ENCODE results near the gene SMG6. TPM values are rescaled to one million over a fixed set of nuclear protein-coding genes. Genes with fewer than 3 reads are reported as not detected.

The SMG6 gene
- polyA plus RNA-seq, 1 experiment = 27.3 TPM

DNA sequence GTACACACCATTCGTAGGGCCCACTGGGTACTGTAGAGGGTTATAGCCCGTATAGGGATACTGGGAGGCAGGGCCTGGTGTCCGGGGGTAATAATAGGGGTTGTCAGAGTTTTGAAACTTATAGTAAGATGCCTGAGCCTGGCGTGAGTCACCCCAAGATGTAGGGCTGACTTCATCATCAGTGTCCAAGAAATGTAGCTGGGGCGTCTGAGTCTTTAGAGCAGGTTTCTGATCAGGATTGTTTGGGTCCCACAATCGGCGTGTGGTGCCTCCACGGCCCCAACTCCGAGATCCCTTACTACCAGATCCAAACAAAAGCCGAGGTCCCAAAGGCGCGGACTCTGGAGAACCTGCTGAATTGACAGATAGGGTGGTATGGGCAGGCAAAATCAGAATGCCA is 4.4 kb downstream of the SMG6 start:
- H3K27me3 ChIP-seq (ENCODE audit: control insufficient read depth, insufficient read depth, low read length) = no peaks in the 10 kb centered on the region
- TF ChIP-seq, protein P1, sequence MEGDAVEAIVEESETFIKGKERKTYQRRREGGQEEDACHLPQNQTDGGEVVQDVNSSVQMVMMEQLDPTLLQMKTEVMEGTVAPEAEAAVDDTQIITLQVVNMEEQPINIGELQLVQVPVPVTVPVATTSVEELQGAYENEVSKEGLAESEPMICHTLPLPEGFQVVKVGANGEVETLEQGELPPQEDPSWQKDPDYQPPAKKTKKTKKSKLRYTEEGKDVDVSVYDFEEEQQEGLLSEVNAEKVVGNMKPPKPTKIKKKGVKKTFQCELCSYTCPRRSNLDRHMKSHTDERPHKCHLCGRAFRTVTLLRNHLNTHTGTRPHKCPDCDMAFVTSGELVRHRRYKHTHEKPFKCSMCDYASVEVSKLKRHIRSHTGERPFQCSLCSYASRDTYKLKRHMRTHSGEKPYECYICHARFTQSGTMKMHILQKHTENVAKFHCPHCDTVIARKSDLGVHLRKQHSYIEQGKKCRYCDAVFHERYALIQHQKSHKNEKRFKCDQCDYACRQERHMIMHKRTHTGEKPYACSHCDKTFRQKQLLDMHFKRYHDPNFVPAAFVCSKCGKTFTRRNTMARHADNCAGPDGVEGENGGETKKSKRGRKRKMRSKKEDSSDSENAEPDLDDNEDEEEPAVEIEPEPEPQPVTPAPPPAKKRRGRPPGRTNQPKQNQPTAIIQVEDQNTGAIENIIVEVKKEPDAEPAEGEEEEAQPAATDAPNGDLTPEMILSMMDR (IDR thresholded peaks at IDR 0.05; ENCODE audit: low read depth, low read length) = no peak
- POLR2A ChIA-PET = no interaction called here
- peaks cover 3% of the 10 kb centered on the region; the same call in 1 of the 2 replicates for H3K9me3 ChIP-seq (ENCODE audit: control insufficient read depth, insufficient read depth, low read length)
- DNase-seq (ENCODE audit: low read depth, low spot score) = no peak
- H3K27ac ChIP-seq (ENCODE audit: low read depth, low read length) = no peak overlapping the region
- H3K4me3 ChIP-seq (ENCODE audit: low read depth, low read length) = no peak overlapping the region
- CTCF ChIA-PET = no interaction called here

DNA sequence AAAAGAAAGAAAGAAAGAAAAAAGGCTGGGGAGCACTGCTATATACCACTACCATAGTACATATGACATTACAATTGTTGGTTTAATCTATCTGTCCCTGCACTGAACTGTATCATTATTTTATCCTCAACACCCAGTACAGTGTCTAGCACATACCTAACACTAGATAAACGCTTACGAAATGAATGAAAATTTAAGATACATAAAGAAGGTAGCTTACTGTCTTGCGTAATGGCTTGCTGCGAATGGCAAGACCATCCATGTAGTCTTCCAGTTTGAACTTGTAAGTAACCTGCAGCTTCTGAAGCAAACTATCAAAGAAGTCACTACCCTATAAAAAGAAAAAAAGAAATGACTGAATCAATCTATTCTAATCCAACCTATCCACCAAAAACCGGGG is 6.6 kb downstream of the SMG6 start:
- no peaks in the 10 kb centered on the region for H3K27me3 ChIP-seq (ENCODE audit: control insufficient read depth, insufficient read depth, low read length)
- POLR2A ChIA-PET = no interaction called here
- TF ChIP-seq, protein P1 (IDR thresholded peaks at IDR 0.05; ENCODE audit: low read depth, low read length) = no peak
- peaks cover 3% of the 10 kb centered on the region; the same call in 1 of the 2 replicates for H3K9me3 ChIP-seq (ENCODE audit: control insufficient read depth, insufficient read depth, low read length)
- no peak for DNase-seq (ENCODE audit: low read depth, low spot score)
- H3K4me3 ChIP-seq (ENCODE audit: low read depth, low read length) = no peak overlapping the region
- CTCF ChIA-PET = interaction anchor here (1.1 to 1.4 kb wide), 2 partner anchors 12 to 242 kb away, joined by 3 to 4 read pairs; partner anchors contain the start of gene HIC1
- H3K27ac ChIP-seq (ENCODE audit: low read depth, low read length) = no peak overlapping the region

DNA sequence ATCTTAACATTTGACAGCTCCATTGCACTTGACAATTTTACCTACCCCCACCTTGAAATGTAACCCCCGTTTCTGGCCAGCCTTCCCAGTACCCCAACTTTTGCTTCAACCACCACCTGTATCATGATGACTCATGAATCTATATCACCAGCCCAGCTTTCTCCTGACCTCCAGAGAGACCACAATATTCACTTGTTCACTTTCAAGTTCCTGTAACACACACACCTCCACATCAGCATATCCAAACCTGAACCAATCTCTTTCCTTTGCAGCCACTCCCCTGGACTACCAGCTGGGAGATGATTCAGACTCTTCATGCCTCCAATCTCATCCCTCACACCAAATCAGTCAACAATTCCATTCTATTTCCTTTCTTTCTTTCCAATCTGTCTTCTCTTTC is 8.0 kb downstream of the SMG6 start:
- H3K27me3 ChIP-seq (ENCODE audit: control insufficient read depth, insufficient read depth, low read length) = no peaks in the 10 kb centered on the region
- TF ChIP-seq, protein P1 (IDR thresholded peaks at IDR 0.05; ENCODE audit: low read depth, low read length) = no peak
- DNase-seq (ENCODE audit: low read depth, low spot score) = no peak
- H3K27ac ChIP-seq (ENCODE audit: low read depth, low read length) = no peak overlapping the region
- POLR2A ChIA-PET = no interaction called here
- peaks cover 3% of the 10 kb centered on the region; the same call in 1 of the 2 replicates for H3K9me3 ChIP-seq (ENCODE audit: control insufficient read depth, insufficient read depth, low read length)
- no peak overlapping the region for H3K4me3 ChIP-seq (ENCODE audit: low read depth, low read length)
- CTCF ChIA-PET = interaction anchor here (1.4 kb wide), 1 partner anchor 11 kb away, joined by 4 read pairs; no protein-coding TSS in a partner anchor

DNA sequence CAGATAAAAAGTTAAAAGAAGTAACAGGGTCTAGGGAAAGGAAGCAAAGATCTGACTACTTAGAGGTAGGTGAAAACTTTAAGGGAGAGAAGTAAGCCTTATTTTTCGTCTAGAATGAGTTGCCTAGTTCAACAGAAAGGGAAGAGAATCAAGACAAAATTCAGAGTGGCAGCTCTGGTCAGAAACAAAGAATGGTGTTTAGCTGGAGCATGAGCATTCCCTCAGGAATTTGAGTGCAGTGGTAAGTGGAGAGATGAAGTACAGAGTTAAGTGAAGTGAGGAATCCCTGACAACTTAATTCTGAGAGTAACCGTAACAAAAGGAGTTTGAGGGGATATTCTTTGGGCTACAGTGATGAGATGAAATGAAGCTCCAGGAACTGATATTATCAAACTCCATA is 11.5 kb downstream of the SMG6 start:
- Histone ChIP-seq H3K9me3 (ENCODE audit: control insufficient read depth, insufficient read depth, low read length) (no peaks in the 10 kb centered on the region), H3K4me3 (ENCODE audit: low read depth, low read length) (no peak overlapping the region), H3K27ac (ENCODE audit: low read depth, low read length) (no peak overlapping the region), H3K27me3 (ENCODE audit: control insufficient read depth, insufficient read depth, low read length) (no peaks in the 10 kb centered on the region)
- peak; percentile 7 for DNase-seq (ENCODE audit: low read depth, low spot score)
- POLR2A ChIA-PET = no interaction called here
- CTCF ChIA-PET = interaction anchor here (0.5 to 1.3 kb wide), 2 partner anchors 9 to 518 kb away, joined by 3 read pairs; no protein-coding TSS in a partner anchor
- TF ChIP-seq, protein P1 (IDR thresholded peaks at IDR 0.05; ENCODE audit: low read depth, low read length) = no peak

DNA sequence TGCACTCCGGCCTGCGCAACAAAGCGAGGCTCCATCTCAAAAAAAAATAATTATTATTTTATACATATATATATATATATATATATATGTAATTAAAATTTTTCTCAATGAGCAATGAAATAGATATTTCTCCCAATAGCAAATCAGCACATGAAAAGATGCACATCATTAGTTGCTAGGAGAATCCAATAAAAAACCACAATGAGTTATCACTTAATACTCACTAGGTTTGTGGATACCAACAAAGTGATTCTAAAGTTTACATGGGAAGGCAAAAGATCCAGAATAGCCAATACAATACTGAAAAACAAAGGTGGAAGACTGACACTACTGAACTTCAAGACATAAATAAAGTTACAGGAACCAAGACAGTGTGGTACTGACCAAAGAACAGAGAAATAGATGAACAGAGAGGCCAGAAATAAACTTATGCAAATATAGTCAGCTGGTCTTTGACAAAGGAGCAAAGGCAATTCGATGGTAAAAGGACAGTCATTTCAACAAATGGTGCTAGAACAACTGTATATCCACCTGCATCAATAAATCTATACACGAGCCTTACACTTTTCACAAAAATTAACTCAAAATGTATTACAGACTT is 13.6 kb downstream of the SMG6 start:
- POLR2A ChIA-PET = no interaction called here
- CTCF ChIA-PET = no interaction called here
- Histone ChIP-seq H3K4me3 (ENCODE audit: low read depth, low read length) (no peak overlapping the region), H3K27me3 (ENCODE audit: control insufficient read depth, insufficient read depth, low read length) (no peaks in the 10 kb centered on the region), H3K27ac (ENCODE audit: low read depth, low read length) (no peak overlapping the region), H3K9me3 (ENCODE audit: control insufficient read depth, insufficient read depth, low read length) (no peaks in the 10 kb centered on the region)
- TF ChIP-seq, protein P1 (IDR thresholded peaks at IDR 0.05; ENCODE audit: low read depth, low read length) = no peak
- no peak for DNase-seq (ENCODE audit: low read depth, low spot score)
